Stimulated activated CD8-positive, alpha-beta memory T cell treated with anti-CD3 and anti-CD28 coated beads, Interleukin-2, amount 100 ng/mL, for 1 hour (primary cell): ENCODE results near the gene ENOSF1.
A peak's percentile ranks its signal among the peaks of the same experiment; 100 is the strongest.
"Not testable (repeated sequence)": the region's sequence is repeated elsewhere in the genome, so short reads cannot be mapped to it uniquely, and the experiment has no call there.

ENCODE experiments used
- DNase-seq, 2 donors: peaks; one replicate each; pipeline ENCODE4 v3.0.0-alpha.2; 2020; ENCODE audit warnings: low read depth in 2 of 2

ENOSF1 gene

GRCh38 chr18:712401-713134 lies at the start of gene ENOSF1:
Gene ENOSF1 (minus strand): TSS chr18:712630. CDS start chr18:712587, 43 bp downstream.
- DNase-seq: peak; percentile 64 to 70

DNA sequence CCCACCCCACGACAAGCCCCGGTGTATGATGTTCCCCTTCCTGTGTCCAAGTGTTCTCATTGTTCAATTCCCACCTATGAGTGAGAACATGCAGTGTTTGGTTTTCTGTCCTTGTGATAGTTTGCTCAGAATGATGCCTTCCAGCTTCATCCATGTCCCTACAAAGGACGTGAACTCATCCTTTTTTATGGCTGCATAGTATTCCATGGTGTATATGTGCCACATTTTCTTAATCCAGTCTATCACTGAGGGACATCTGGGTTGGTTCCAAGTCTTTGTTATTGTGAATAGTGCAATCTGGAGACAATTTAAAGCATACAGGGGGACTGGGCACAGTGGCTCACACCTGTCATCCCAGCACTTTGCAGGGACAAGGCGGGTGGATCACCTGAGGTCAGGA lies 47.4 kb upstream of the ENOSF1 start:
- not testable (repeated sequence) for DNase-seq

DNA sequence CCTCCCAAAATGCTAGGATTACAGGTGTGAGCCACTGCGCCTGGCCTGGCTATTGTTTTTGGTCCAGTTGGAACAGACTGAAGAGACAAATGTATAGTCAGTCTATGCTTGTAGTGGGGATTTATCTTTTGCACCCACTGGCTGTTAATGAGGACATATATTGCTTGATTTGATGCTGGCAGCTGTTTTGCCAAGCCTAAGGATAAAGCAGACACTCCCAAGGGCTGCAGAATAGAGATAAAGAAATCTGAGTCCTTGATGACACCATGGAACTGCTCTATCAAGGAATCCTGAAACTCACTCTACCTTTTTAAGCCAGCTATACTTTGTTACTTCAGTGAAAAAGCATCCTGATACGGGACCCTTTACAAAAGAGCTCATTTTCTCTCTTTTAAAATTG lies 43.1 kb upstream of the ENOSF1 start:
- DNase-seq: no peak

GRCh38 chr18:754656-755055 lies 42.2 kb upstream of the ENOSF1 start:
- DNase-seq: no peak

DNA sequence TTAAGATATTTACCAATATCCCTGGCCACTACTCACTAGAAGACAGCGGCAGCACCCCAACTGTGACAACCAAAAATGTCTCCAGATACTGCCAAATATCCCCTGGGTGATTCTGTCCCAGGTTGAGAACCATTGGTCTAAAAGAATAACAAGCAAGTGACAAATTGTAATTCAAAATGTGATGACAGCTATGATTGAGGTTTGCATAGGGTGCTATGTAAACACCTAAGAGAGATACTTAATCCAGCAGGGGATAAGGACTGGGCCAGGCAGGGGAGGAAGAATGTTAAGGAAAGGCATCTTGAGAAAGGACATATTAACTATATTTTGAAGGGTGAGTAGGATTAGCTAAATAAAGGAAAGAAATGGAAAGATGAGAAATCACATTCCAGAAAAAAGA lies 38.0 kb upstream of the ENOSF1 start:
- no peak for DNase-seq

DNA sequence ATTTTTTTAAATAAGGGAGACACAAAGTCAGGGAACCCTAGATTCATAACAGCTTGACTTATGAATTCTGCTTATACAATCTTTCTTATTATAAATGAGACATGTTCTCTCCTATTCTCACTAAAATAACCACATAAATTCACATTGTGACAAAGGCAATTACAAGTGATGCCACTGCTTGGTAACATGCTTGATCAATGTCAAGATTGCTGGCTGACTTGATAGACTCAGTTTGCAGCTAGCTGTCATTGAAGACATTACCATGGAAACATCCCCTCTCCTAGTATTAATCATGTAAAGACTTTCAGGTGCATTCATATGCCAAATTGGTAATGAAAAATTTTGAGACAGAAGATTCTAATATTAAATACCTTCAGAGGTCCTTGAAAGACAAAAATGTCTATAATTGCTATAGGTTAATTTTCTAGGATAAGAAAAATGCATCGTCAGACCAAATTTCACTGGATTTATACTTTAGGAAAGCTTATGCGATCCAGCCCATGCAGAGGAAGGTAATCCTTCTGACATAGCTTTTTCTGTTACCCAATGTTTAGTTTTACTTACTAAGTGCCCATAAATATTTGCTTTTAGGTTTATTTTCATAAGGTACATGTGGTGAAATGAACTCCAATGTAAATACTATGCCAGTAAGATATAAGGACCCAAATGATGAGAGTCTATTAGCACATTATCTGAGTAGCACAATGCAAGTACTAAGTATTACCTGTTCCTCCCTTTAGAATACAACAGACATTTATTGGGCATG lies 32.6 kb upstream of the ENOSF1 start:
- no peak for DNase-seq

DNA sequence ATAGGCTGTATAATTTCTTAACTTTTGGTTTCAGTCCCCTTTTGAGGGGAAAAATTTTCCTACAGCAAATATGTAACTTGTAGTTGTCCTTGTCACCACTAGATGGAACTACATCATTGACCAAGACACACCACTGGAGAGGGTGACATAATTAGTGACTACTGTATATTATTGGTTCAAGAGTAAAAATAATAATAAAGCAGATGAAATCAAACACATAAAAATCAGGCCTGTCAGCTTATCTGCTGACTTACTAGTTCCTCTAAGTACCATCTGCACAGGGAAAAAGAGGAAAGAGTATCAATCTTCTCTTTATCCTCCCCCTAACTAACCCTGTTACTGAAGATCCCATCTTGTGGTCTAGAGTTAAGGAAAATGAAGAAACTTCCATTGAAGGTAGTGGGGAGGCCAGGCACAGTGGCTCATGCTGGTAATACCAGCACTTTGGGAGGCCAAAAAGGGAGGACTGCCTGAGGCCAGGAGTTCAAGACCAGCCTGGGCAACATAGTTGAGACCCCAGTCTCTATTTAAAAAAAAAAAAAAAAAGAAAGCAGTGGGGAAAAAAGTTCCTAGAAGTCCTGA lies 29.6 kb upstream of the ENOSF1 start:
- no peak for DNase-seq

DNA sequence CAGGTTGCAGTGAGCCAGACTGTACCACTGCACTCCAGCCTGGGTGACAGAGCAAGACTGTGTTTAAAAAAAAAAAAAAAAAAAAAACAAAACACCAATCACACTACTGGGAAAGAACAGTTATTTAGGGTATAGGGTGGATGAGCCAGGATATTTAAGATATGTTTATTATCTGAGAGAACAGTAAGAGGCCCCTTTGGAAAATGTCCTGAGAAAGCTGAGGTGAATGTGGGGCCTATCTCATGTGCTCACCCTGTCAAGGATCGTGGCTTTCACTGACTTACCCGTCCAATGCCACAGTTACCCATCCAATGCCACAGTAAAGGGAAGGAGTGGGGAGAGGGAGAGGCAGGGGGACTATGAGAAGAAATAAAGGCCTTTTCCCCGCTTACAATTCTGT lies 19.9 kb upstream of the ENOSF1 start:
- DNase-seq: no peak

DNA sequence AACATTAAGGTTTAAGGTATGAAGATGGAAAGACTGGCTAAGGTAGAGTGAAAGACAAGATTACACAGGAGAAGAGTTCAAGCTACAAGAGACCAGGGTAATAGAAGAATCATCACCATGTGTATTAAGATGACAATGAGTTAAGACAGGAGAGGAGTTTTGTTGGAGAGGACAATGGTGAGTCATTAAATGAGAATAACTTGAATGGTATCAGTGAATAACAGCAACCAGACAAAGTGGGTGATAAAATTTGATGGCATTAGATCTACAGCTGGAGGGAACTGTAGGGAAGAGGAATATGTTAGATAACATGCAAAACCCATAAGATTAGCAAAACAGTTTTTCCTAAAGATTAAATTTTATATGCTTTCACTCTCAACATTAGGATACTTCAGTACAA lies 18.8 kb upstream of the ENOSF1 start:
- DNase-seq: no peak

DNA sequence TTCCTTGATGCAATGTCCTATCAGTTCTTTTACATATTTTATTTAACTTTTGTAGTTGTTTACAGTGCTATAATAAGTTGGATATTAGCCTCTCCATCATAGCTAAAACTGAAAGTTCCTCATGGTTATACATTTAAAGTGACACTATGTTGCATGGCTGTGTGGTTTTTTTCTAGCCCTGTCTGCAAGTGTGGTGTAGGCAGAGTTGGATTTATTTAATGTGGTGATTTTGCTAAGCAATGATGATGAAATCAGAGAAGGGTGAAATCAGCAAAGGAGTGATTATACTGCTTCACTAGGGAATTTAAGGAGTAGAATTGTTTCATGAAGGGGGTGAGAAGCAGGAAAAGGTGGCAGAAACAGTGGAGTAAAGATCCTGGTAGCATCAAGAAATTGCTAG lies 18.3 kb upstream of the ENOSF1 start:
- no peak for DNase-seq

DNA sequence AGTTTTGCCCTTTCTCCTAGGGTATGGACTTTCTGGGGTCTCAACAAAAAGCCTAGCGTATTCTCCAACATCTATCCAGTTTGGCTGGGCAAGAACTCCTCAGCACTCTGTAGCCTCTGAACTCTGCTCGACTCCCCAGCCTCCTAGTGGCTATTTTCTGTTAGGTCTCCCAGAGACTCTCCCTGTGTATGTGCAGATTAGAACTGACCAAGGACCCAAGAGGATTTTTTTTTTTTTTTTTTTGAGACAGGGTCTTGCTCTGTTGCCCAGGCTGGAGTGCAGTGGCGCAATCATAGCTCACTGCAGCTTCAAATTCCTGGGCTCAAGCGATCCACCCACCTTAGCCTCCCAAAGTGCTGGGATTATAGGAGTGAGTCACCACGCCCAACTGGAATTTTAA lies 17.7 kb upstream of the ENOSF1 start:
- DNase-seq: not testable (repeated sequence)

DNA sequence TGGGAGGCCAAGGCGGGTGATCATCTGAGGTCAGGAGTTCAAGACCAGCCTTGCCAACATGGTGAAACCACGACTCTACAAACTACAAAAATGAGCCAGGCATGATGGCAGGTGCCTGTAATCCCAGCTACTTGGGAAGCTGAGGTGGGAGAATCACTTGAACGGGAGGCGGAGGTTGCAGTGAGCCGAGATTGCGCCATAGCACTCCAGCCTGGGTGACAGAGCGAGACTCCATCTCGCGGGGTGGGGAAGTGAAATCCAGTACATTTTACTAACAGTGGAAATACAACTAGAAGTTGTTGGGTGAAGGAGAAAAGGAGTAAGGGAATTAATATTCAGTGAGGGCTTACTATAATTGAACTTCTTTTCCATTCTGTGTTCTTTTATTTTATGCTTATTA lies 13.2 kb upstream of the ENOSF1 start:
- DNase-seq: no peak

GRCh38 chr18:723541-724080 lies 11.2 kb upstream of the ENOSF1 start:
- DNase-seq: no peak

- DNase-seq: no peak
Measured at GRCh38 chr18:717003-717402, 4.6 kb upstream of the ENOSF1 start.

DNA sequence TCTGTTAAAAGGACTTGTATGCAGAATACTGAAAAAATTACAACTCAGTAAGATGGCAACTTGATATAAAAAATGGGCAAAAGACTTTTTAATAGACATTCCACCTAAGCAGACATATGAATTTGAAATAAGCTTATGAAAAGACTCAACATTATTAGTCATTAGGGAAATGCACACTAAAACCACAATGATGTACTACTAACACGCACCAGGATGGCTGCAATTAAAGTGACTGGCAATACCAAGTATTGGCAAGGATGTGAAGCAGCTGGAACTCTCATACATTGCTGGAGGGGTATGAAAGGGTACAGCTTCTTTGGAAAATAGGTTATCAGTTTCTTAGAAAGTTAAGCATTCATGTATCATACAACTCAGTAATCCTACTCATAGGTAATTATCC lies 3.2 kb upstream of the ENOSF1 start:
- DNase-seq: no peak

DNA sequence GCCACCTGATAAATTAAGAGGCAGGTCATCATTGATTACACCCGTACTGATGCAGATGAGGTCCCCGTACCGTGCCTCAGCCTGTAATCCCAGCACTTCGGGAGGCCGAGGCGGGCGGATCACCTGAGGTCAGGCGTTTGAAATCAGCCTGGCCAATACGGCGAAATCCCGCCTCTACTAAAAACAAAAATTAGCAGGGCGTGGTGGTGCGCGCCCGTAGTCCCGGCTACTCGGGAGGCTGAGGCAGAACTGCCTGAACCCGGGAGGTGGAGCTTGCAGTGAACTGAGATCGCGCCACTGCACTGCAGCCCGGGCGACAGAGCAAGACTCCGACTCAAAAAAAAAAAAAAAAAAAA lies 683 bp upstream of the ENOSF1 start:
- DNase-seq: no peak

DNA sequence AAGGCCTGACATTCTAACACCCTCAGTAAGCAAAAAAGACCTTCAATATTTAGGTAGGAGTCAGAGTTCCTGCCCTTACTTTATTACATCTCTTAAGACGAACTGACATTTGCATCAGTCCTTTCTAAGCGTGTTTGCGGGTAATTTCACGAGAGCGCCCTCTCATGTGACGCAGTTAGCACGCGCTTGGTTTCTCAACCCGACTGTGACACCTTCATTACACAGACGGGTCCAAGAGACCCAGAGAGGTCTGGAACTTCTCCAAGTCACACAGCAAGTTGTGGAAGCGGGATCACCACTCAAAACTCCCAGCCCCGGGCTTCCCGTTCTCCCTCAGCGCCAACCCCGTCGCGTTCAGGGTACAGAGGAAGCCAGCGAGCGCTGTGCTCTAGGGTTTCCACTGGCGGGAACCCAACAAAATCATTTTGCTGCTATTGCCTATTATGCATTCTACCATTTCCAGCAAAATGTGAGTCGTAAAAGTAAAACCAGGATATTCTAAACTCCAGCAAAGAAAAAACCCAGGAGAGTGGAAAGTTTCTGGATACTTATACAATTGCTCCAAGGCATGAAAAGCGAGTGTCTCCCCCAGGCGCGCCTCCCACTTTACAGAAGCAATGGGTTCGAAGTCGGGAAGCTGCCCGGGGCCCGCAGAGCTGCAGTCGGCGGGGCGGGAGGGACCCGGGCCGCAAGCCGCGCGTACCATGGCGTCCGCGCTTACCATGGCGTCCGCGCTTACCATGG lies 601 bp downstream of the ENOSF1 start:
- DNase-seq: peak; percentile 42 to 48

DNA sequence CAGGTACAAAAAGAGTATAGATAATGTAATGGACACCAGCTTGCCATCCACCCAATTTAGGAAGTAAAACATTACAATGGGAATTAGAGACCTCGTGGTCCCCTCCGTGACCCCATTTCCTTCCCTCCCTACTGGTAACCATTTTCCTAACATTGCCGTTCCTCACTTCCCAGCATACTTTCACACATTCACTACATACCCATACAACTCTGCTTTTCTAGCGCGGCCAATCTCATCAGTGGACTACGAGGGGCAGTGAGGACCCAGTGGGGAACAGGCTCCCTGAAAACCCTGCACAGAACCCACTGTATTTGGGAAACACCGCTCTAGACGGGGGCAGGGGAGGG lies 1.1 kb downstream of the ENOSF1 start:
- peak in 1 of 2 donors; percentile 1 for DNase-seq

DNA sequence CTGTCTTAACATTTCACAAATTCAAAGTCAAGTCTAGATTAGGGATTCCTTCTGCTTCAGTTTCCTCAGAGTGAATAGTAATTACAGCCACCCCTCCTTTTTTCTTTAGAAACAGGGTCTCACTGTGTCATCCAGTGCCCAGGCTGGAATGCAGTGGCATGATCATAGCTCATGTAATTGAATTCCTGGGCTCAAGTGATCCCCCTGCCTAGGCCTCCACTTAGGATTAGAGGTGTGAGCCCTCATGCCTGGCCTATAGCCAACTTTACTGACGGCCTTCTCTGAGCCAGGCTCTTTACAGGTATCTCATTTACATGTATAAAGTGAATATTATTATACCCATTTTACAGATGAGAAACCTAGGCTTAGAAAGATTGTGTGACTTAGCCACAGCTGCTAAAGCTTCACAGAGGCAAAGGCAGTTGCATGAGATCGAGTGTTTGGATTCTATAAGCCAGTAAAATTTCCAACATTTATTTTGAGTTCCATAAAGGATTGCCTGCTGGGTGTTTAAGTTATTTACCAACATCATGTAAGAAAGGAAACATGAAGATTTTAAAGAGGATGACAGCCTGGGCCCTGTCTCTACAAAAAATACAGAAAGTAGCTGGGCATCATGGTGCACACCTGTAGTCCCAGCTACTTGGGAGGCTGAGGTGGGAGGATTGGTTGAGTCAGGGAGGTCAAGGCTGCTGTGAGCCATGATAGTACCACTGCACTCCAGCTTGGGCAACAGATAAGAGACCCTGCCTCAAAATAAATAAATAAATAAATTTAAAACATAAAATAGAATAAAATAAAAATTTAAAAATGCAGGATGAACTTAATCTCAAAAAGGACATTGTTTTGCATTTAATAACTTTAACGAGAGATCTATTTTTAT lies 1.8 kb downstream of the ENOSF1 start:
- no peak for DNase-seq

- DNase-seq: no peak
Measured at GRCh38 chr18:709771-710170, 2.7 kb downstream of the ENOSF1 start.

DNA sequence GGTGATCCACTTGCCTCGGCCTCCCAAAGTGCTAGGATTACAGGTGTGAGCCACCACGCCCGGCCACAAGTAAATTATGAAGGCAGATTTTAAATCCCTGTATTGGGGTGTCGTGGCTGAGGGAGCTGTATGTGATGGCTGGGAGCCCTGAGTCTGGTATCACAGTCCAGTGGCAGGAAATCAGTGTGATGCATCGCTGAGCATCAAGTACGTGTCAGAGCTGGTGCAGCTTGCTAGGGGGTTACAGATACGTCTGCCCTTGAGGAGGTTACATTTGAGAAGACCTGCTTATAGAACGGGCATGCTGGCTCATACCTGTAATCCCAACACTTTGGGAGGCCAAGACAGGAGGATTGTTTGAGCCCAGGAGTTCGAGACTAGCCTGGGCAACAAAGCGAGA lies 4.3 kb downstream of the ENOSF1 start:
- no peak for DNase-seq
